Eye (tissue), 1 donor: ENCODE measurements around the gene BUD23.
A peak's percentile ranks its signal among the peaks of the same experiment; 100 is the strongest.
"Not testable (repeated sequence)": the region's sequence is repeated elsewhere in the genome, so short reads cannot be mapped to it uniquely, and the experiment has no call there.

Source experiments
- DNase-seq: peaks from one replicate; pipeline ENCODE4 v3.0.0-alpha.2; 2015

The BUD23 gene

DNA sequence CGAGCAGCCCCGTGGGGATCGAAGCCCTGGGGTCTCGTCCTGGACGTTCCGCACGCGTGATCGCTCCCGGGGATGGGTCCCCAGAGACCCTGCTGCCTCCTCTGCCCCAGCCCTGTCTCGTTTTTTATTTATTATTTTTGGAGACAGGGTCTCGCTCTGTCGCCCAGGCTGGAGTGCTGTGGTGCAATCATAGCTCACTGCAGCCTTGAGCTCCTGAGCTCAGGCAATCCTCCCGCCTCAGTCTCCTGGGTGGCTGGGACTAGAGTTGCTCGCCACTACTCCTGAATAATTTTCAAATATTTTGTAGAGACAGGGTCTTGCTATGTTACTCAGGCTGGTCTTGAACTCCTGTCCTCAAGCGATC, 36.4 kb downstream of the BUD23 start:
- DNase-seq, result no peak

- not testable (repeated sequence) for DNase-seq
These were observed 37.0 kb downstream of the BUD23 start for GRCh38 chr7:73720443-73720842.

DNA sequence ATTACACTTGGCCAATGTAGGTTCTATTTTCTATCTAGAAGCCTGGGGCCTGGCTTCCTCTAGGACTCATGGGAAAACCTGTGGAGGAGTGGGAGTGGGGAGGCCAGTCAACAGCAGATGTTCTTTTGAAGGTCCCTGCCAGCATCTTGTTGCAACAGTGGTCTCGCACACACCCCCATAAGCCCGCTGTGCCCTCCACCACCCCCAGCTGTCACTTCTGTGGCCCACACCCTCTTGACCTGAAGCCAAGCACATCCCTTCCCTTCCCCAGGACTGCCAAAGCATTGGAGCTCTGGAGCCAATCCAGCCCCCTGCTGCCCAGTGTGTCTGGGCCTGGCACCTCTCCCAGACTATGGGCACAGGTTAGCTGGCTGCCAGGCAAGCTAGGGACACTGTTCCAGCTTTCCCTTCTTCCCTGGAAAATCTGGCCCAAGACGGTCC, 38.0 kb downstream of the BUD23 start:
- no peak for DNase-seq

DNA sequence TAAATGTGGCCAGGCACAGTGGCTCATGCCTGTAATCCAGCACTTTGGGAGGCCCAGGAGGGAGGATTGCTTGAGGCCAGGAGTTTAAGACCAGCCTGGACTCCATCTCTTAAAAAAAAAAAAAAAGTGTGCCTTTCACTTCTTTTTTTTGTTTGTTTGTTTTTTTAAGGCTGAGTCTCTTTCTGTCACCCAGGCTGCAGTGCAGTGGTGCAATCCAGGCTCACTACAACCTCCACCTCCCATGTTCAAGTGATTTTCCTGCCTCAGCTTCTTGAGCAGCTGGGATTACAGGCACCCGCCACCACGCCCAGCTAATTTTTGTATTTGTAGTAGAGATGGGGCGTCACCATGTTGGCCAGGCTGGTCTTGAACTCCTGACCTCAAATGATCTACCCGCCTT, 38.8 kb downstream of the BUD23 start:
- DNase-seq, result not testable (repeated sequence)

- no peak for DNase-seq
These were observed 39.4 kb downstream of the BUD23 start for GRCh38 chr7:73722785-73723184.

GRCh38 chr7:73723813-73724212, 40.4 kb downstream of the BUD23 start:
- DNase-seq, result no peak

- DNase-seq, result no peak
These were observed 42.7 kb downstream of the BUD23 start for GRCh38 chr7:73726083-73726466.

DNA sequence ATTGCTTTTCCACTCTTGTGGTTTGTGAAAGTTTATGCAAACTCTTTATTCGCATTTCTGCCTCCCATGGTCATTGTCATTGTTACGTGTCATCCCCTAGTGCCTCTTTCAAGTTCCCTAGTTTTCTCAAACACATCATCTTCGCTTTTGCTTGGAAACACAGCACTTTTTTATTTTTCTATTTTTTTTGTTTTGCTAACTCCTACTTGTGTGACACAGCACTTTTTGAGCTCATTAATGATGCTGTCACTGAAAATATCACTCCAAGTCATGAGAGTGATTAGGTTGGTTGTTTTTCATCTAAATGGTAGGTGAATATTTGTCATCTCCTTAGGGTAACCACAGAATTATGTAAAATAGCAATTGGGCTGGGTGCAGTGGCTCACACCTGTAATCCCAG, 44.6 kb downstream of the BUD23 start:
- no peak for DNase-seq

- DNase-seq, result no peak
These were observed 45.2 kb downstream of the BUD23 start for GRCh38 chr7:73728551-73728950.

GRCh38 chr7:73730485-73730884, 47.1 kb downstream of the BUD23 start:
- peak; percentile 47 for DNase-seq

DNA sequence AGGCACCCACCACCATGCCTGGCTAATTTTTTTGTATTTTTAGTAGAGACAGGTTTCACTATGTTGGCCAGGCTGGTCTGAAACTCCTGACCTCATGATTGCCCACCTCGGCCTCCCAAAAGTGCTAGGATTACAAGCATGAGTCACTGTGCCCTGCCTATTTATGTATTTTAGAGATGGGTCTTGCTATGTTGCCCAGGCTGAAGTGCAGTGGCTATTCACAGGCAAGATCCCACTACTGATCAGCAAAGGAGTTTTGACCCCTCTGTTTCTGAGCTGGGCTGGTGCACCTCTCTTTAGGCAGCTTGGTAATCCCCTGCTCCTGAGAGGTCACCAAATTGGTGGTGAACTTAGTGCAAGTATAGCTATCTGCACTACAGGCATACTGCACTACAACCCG, 49.0 kb downstream of the BUD23 start:
- no peak for DNase-seq

GRCh38 chr7:73734619-73735527, 51.5 kb downstream of the BUD23 start:
- peak; percentile 88 for DNase-seq

- no peak for DNase-seq
These were observed 52.1 kb downstream of the BUD23 start for GRCh38 chr7:73735528-73735905.

GRCh38 chr7:73736885-73737284, 53.5 kb downstream of the BUD23 start:
- no peak for DNase-seq

GRCh38 chr7:73737491-73738219, 54.3 kb downstream of the BUD23 start:
- no peak for DNase-seq

- DNase-seq, result no peak
These were observed 54.8 kb downstream of the BUD23 start for GRCh38 chr7:73738220-73738611.

- DNase-seq, result peak; percentile 98
These were observed 55.4 kb downstream of the BUD23 start, which contains the start of gene ABHD11 for GRCh38 chr7:73738612-73739386. Gene ABHD11 (minus strand): TSS chr7:73738802. CDS start chr7:73738770, 32 bp downstream.

DNA sequence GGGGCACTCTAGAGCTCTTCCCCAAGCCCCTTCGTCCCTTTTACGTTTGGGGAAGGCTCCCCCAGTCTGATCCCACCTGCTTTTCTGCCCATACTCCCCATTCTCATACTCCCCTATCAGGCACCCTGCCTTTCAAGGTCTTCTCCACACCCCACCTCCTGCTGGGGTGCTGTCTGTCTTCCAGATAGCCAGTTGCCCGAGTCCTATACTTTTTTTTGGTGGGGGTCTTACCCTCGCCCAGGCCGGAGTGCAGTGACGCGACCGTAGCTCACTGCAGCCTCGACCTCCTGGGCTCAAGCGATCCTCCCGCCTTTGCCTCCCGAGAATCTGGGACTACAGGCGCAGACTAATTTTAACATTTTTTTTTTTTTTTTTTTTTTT, 56.0 kb downstream of the BUD23 start:
- no peak for DNase-seq

DNA sequence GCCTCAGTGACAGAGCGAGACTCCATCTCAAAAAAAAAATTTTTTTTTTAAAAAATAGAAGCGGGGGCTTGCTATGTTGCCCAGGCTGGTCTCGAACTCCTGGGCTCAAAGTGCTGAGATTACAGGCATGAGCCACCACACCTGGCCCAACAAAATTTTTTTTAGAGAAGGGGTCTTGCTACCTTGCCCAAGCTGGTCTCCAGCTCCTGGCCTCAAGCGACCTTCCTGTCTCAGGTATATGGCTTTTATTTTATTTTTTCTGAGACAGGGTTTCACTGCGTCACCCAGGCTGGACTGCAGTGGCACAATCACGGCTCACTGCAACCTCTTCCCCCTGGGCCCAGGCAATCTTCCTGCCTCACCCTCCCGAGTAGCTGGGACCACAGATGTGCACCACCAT, 56.8 kb downstream of the BUD23 start:
- no peak for DNase-seq

GRCh38 chr7:73740771-73741170, 57.4 kb downstream of the BUD23 start:
- DNase-seq, result peak; percentile 20

GRCh38 chr7:73741600-73741999, 58.2 kb downstream of the BUD23 start:
- no peak for DNase-seq

DNA sequence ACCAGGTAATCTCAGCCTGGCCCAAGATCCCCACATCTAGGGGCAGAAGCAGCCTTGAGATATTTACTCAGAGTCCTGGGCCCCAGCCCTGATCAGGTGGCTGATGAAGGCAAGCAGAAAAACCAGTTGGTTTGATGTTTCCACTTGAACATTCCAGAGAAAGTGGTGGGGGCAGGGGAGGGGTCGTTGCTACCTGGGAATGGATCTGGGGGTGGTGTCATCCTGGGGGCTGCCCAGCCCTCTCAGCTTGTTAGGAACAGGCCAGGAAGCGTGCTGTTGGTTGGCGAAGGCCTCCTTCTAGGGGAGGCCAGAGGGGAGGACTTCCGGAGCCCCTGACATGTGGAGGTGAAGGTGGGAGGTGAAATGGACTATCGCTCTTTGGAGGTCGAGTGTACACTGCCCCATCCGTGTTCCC, 58.9 kb downstream of the BUD23 start:
- DNase-seq, result peak; percentile 40
